Measurements from ENCODE around the gene SRGAP3. TPM values are rescaled to one million over a fixed set of nuclear protein-coding genes. Genes with fewer than 3 reads are reported as not detected.
"Not testable (repeated sequence)": the region's sequence is repeated elsewhere in the genome, so short reads cannot be mapped to it uniquely, and the experiment has no call there.

SRGAP3 gene
- total RNA-seq, 1 donor from 2014 or later, result 7.1 TPM

DNA sequence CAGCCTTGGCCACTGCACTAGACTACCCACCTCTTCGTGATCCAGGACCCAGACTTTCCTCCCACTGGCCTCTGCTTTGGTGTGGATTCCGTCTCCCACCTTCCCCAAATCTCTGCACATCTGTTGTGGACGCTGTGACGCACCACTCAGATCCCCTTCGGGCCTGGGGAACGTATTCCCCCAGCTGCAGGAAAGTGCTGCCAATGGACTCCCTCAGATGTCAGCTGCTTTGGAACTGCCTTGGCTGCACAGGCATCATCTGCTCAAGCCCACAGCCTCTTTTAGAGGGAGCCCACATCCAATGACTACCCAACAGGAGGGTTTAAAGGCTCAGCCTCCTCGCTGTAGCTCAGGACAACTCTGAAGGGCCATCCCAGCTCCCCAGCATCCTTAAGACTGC, 152.0 kb downstream of the SRGAP3 start:
- intact Hi-C loops (cut with micrococcal nuclease), result no loop called here

DNA sequence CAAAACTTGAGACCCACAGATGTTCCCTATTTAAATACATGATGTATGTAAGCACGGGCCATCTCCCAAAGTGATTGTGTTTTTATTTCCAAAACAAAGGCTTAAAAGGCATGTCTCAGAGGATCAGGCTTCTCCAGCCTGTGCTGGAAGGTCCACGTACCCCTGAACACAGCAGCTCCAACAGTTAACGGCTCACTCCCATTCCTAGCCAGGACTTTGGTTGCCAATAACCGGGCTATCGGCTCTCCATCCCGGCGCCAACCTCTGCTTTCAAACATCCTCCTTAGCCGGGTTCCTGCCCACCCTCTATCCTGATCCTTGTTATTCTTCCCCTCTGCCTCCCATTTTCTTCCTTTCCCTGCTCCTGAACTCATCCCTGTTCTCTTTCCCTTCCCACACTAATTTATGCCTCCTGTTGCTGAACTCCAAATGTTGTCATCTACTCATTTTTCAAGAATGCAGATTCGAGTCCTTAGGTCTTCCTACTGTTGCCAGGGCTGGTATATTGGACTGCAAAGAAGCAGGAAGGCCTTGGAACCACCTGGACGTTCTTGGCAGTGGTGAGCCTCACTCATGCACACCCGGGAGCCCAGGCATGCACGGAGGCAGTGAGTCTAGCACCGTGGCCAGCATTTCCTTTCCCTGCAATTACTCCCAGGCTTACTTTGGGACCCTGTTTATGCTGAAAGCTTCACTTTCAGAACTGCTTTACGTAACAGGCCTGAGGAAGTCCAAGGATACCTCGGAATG, 157.8 kb downstream of the SRGAP3 start:
- intact Hi-C loops (cut with micrococcal nuclease), result no loop called here

DNA sequence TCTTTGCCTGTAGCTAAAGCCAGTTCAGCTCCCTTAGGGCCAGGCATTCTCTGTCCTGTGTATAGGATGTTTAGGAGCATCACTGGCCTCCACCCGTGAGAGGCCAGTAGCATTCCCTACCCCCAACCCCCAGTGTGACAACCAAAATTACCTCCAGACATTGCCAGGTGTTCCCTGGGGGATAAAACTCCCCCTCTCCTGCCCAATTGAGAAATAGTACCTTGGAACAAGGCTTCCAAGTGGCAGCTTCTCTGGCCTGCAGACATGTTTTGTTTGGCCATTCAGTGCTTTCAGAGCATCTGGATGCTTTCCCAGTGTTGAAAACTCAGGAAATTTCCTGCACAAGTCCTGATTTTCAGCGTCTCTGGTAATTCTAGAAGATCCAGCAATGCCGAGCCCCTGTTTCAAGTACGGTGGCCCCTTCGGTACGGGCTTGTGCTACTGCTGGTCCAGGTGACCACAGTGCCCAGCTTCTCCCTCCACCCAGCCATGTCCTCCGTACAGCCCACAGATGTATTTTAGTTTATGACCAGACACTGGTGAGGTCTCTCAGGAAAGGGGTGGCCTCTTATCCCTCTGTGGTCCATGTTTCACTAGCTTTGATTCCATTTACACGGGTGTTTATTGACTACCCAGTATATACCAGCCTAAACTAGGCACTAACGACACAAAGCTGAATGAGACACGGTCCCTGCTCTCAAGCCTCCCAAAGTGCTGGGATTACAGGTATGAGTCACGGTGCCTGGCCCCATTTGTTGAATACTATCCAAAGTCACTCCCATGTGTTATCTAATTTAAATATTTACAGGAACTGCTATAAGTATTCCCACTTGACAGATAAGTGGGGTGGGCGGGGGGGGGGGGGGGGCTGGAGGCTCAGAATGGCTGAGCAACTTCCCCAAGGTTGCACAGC, 160.7 kb downstream of the SRGAP3 start:
- intact Hi-C loops (cut with micrococcal nuclease), result no loop called here

GRCh38 chr3:9087831-9088413, 161.5 kb downstream of the SRGAP3 start:
- intact Hi-C loops (cut with micrococcal nuclease), result no loop called here

DNA sequence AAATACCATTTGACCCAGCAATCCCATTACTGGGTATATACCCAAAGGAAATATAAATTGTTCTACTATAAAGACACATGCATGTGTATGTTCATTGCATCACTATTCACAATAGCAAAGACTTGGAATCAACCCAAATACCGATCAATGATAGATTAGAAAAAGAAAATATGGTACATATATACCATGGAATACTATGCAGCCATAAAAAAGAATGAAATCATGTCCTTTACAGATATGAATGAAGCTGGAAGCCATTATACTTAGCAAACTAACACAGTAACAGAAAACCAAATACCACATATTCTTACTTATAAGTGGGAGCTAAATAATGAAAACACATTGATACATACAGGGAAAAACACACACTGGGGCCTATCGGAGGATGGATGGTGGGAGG, 164.0 kb downstream of the SRGAP3 start:
- intact Hi-C loops (cut with micrococcal nuclease), result not testable (repeated sequence)

GRCh38 chr3:9081184-9081818, 168.1 kb downstream of the SRGAP3 start:
- intact Hi-C loops (cut with micrococcal nuclease), result no loop called here

- intact Hi-C loops (cut with micrococcal nuclease), result no loop called here
Observed at GRCh38 chr3:9080163-9080562, 169.3 kb downstream of the SRGAP3 start.

GRCh38 chr3:9079676-9080075, 169.8 kb downstream of the SRGAP3 start:
- intact Hi-C loops (cut with micrococcal nuclease), result no loop called here

DNA sequence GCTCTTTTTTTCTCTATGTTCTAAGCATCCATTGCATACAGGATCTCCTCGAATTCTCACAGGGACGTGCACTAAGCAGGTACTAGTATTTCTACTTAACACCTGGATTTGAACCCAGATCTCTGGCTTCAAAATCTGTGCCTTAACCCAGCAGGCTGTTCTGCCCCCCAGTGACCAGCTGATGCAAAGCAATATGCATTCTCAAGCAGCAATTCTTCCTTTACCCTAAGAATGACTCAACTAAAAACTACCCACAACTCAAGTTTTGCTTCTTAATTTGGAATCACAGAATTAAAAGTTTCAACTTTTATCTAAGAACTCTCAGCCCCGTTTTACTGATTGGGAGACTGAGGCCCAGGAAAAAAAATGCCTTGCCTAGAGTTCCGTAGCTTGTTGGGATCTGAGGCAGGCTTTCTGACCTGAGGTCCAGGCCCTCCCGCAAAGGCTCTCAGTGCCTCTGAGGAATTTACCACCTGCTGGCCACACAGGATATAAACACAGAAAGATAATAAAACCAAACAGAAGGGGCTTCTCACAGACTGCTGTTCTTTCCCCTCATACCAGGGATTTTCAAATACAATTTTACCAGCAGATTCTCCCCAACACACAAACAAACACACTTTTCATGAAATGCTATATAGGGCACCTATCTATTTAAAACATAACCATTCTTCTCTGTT, 170.7 kb downstream of the SRGAP3 start:
- intact Hi-C loops (cut with micrococcal nuclease), result no loop called here

DNA sequence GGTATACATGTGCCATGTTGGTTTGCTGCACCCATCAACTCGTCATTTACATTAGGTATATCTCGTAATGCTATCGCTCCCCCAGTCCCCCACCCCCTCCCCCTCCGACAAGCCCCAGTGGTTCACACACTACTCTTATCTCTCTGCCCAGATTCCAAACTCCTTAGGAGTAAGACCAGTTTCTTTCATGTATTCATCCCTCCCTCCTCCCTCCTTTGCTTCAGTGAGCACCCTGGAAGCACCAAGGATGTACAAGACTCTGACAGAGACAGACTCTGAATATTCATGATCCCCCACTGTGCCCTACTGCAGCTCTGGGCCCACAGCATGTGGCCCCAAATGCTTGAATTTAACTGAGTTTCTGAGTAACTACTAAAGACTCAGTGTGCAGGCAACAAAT, 172.4 kb downstream of the SRGAP3 start:
- intact Hi-C loops (cut with micrococcal nuclease), result no loop called here

DNA sequence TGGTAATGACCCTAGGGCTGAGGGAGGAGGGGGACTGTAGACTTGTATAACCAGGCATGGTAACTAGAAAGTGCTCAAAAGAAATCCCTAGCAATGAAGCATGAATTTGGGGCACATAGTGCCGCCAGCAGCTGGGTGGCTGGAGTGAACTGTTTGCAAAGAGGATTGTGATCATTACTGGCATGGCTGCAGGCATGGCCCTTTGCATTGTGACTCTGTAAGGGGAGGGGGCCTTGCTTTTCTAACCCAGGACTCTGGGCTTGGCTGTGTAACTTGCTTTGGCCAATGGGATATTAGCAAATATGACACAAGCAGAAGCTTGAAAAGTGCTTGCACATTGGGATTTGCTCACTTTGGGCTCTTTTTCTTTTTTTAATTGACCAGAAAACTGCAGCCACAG, 173.7 kb downstream of the SRGAP3 start:
- intact Hi-C loops (cut with micrococcal nuclease), result no loop called here

DNA sequence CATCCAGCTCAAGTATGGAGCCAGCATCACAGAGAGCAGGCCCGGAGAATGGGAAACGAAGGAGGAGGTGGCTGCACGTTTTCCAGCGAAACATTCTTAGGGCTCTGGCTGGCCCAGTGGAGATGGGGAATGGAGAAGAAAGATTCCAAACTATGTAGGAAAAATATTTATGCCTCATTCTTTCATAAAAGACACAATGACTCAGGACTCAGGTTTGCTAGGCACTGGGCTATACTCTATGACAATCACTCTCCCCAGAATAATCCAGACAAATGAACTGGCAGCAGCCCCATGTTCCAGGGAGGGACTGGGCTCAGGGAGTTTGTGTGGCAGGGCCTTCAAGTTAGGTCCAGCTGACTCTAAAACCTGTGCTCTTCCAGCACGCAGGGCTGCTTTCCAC, 175.4 kb downstream of the SRGAP3 start:
- intact Hi-C loops (cut with micrococcal nuclease), result no loop called here

GRCh38 chr3:9072667-9073009, 176.8 kb downstream of the SRGAP3 start:
- intact Hi-C loops (cut with micrococcal nuclease), result no loop called here

DNA sequence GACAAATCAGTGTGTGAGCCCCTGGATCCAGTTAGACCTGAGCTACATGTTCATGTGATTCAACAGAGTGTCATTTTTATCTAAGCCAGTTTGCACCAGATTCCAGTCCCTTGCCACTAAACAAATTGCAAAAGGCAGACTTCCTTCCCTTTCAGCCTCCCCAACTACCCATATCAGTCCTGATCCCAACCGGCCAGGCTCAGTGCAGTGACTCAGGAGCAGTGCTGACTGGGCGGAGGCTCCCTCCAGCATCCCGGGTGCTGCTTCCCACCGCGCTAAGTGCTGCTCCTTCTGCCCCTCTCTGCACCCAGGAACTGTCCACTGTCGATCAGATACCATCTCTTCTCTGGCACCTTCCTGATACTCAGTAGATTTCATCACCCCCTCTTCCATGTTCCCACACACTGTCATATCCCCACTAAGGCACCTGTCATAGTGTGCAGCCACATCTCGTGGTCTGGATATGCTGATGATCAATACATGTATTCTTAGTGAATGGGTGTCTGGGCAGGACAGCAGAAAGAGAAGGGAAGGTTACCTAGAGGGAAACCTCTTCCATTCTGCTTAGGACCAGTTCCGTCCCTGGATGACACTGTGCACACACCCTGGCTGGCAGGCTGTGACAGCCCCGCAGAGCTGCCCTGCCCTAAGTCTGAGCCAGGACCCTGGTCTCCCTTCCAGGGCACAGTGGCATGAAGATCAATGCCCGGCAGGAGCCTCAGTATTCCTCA, 177.3 kb downstream of the SRGAP3 start:
- intact Hi-C loops (cut with micrococcal nuclease), result no loop called here

DNA sequence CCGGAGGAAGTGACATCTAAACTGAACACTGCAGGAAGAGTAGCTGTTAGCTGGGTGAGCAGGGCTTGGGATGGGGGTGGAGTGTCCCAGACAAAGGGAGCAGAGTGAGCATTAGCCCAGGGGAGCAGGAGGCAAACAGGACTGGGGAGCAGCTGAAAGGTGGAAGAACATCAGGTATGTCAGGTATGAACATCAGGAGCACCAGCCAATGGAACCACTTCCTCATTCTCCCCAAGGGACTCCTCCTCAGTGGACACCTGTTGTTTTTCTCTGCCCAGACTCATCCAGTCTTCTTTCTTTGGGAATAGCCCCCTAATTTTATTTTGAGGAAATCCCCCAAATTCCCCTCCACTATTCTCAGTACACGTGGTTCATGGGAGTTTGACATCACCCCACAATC, 178.5 kb downstream of the SRGAP3 start:
- intact Hi-C loops (cut with micrococcal nuclease), result no loop called here

GRCh38 chr3:9069971-9070370, 179.5 kb downstream of the SRGAP3 start:
- intact Hi-C loops (cut with micrococcal nuclease), result loop anchor here (5.0 kb wide), 1 partner anchor 83 kb away; no protein-coding TSS in a partner anchor

DNA sequence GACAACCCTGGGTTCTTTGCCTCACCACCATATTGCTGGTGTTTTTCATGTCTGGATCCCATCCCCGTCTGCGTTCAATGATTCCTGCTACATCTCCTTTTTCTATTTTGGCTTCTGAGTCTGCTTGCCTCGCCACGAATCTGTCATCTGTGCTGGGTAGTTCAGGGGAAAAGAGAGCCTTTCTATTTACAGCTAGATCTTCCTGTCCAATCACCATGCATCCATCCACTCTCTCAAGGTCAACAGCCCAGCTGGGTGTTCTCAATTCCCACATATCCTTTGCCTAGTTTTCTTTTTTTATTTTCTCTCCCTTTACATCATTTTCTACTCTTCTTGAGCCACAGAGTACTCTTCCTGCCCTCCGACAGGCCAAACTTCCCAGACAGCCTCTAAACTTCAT, 181.4 kb downstream of the SRGAP3 start:
- intact Hi-C loops (cut with micrococcal nuclease), result loop anchor here (5.0 kb wide), 1 partner anchor 81 kb away; no protein-coding TSS in a partner anchor

DNA sequence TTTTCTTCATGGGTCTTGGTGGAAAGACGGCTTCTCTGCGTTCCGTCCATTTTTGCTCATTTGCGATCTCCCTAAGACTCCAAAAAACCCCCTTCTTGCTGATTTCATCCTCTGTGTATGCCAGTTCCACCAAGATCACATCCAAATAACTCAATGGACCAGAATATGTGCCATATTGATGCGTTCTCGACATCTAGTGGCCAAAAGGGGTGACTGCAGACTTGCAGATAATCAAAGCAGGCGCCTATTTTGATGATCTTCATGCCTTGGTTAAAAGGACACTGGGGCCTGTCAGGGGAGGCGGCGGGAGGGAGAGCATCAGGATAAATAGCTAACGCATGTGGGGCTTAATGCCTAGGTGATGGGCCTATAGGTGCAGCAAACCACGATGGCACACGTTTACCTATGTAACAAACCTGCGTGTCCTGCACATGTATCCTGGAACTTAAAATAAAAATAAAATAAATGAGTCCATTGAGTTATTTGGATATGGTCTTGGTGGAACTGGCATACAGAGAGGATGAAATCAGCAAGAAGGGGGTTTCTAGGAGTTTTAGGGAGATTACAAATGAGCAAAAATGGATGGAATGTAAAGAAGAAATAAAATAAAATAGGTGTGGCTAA, 182.0 kb downstream of the SRGAP3 start:
- intact Hi-C loops (cut with micrococcal nuclease), result loop anchor here (1.0 to 5.0 kb wide), 2 partner anchors 80 to 96 kb away; no protein-coding TSS in a partner anchor

- intact Hi-C loops (cut with micrococcal nuclease), result loop anchor here (1.0 to 5.0 kb wide), 2 partner anchors 79 to 95 kb away; no protein-coding TSS in a partner anchor
Observed at GRCh38 chr3:9066775-9067174, 182.7 kb downstream of the SRGAP3 start.

- intact Hi-C loops (cut with micrococcal nuclease), result loop anchor here (5.0 kb wide), 1 partner anchor 79 kb away; no protein-coding TSS in a partner anchor
Observed at GRCh38 chr3:9066141-9066540, 183.3 kb downstream of the SRGAP3 start.
